K562 (cell line): ENCODE data around the gene LRRC9. TPM values are rescaled to one million over a fixed set of nuclear protein-coding genes. Genes with fewer than 3 reads are reported as not detected.

Experiments
- ATAC-seq: fragments of 200-7000 bp; cut with Tn5 transposase; 3 replicates; pipeline ENCODE4 v1.9.1; 2020; ENCODE audit warnings: moderate library complexity
- BruUV-seq: library from RNA; stranded (reverse); fragments of 400-500 nt; replicated peaks from 2 replicates; lab custom pipeline; 2021; lab: Mats Ljungman, UMichigan
- CTCF ChIA-PET: fragments of 300-600 bp; formaldehyde crosslinking; extraction: SDS; loops from one replicate; lab custom pipeline; 2021; ENCODE audit warnings: low intra/inter-chr PET ratio; lab: Yijun Ruan, JAX
- POLR2A ChIA-PET: fragments of 300-600, 350-650 bp; sonication (Branson Sonifier 250); formaldehyde crosslinking; extraction: SDS; loops from one replicate; lab custom pipeline; 2021; ENCODE audit warnings: antibody characterized with exemption, inconsistent platforms; lab: Yijun Ruan, JAX
- DNase-seq, 4 experiments: peaks; one replicate each; pipeline versions ENCODE4 v3.0.0 to v3.0.0-alpha.2; 2011 to 2018; ENCODE audit warnings: low spot score in 3 of 4, mixed read lengths in 3 of 4; ENCODE audit errors: extremely low read depth in 1 of 4
- FAIRE-seq: peaks from 2 replicates; lab custom pipeline; 2011; peaks lifted over from hg19 to GRCh38; lab: Jason Lieb, UNC
- H2AFZ ChIP-seq: 2 replicates; pipeline ENCODE4 v1.6.0; 2011; ENCODE audit warnings: low read depth, low read length, control low read depth, inconsistent platforms
- H3K27ac ChIP-seq: fragments of 200-600 bp; 3 replicates; pipeline ENCODE4 v1.8.0; 2011; ENCODE audit warnings: low read depth, mild to moderate bottlenecking, control low read depth, inconsistent platforms, low read length, moderate library complexity, mixed read lengths; ENCODE audit errors: extremely low read depth
- H3K27me3 ChIP-seq, 2 experiments: fragments of 300-600 bp in 1 of 2; 2 replicates in 1 of 2; 3 replicates in 1 of 2; pipeline versions ENCODE4 v1.6.0 to v1.8.0; 2011; ENCODE audit warnings: inconsistent platforms in 2 of 2, low read length in 2 of 2, mild to moderate bottlenecking in 1 of 2, mixed read lengths in 1 of 2, moderate library complexity in 1 of 2; ENCODE audit not compliant: control insufficient read depth in 2 of 2, insufficient read depth in 2 of 2
- H3K36me3 ChIP-seq: fragments of 300-600 bp; 3 replicates; pipeline ENCODE4 v1.8.0; 2011; ENCODE audit warnings: mild to moderate bottlenecking, low read length, inconsistent platforms; ENCODE audit not compliant: control insufficient read depth, insufficient read depth
- H3K4me1 ChIP-seq, 2 experiments: fragments of 200-600 bp in 1 of 2; replicated peaks in 1 of 2; 2 replicates in 1 of 2; 3 replicates in 1 of 2; pipeline versions ENCODE4 v1.5.1 to v1.8.0; 2011; ENCODE audit warnings: inconsistent platforms in 2 of 2, low read length in 2 of 2, mild to moderate bottlenecking in 1 of 2, mixed read lengths in 1 of 2, moderate library complexity in 1 of 2; ENCODE audit not compliant: control insufficient read depth in 2 of 2, insufficient read depth in 2 of 2
- H3K4me2 ChIP-seq: 2 replicates; pipeline ENCODE4 v1.6.1; 2011; ENCODE audit warnings: low read length, control low read depth, inconsistent platforms, mixed read lengths; ENCODE audit not compliant: insufficient read depth
- H3K4me3 ChIP-seq: fragments of 200-600 bp; sonication (generic), shearing (Covaris generic); 2 replicates; pipeline ENCODE4 v1.5.1; 2016; ENCODE audit warnings: control low read depth, inconsistent platforms
- H3K79me2 ChIP-seq: fragments of 200-600 bp; 3 replicates; pipeline ENCODE4 v1.8.0; 2011; ENCODE audit warnings: low read length, inconsistent platforms; ENCODE audit not compliant: control insufficient read depth, insufficient read depth
- H3K9ac ChIP-seq, 2 experiments: 2 replicates each; pipeline versions ENCODE4 v1.6.0 to v1.6.1; 2011; ENCODE audit warnings: low read depth in 2 of 2, low read length in 2 of 2, control low read depth in 1 of 2, inconsistent platforms in 1 of 2, mild to moderate bottlenecking in 1 of 2, mixed read lengths in 1 of 2; ENCODE audit not compliant: insufficient read depth in 1 of 2
- H3K9me1 ChIP-seq: one replicate; pipeline ENCODE4 v1.6.0; 2011; ENCODE audit warnings: inconsistent platforms, mild to moderate bottlenecking, low read length, moderate library complexity; ENCODE audit not compliant: control insufficient read depth, insufficient read depth
- H3K9me3 ChIP-seq: replicated peaks from 2 replicates; pipeline ENCODE4 v1.5.1; 2011; ENCODE audit warnings: low read depth, low read length, inconsistent platforms; ENCODE audit not compliant: control insufficient read depth, insufficient read depth
- H4K20me1 ChIP-seq: replicated peaks from 2 replicates; pipeline ENCODE4 v1.6.1; 2011; ENCODE audit warnings: low read length, inconsistent platforms, mixed read lengths; ENCODE audit not compliant: control insufficient read depth, insufficient read depth
- CHD1 ChIP-seq: fragments of 200-600 bp; sonication (generic); IDR thresholded peaks from one replicate; pipeline ENCODE4 v1.6.1; 2012; ENCODE audit warnings: mild to moderate bottlenecking, moderate library complexity, low read length, inconsistent platforms
- ERF ChIP-seq: fragments of 450-650 bp; formaldehyde crosslinking; IDR thresholded peaks from 2 replicates; pipeline ENCODE4 v1.4.0; 2020; ENCODE audit warnings: mild to moderate bottlenecking, mixed read lengths
- RB1 ChIP-seq: fragments of 450-650 bp; IDR thresholded peaks from 2 replicates; pipeline ENCODE4 v1.6.1; 2017; ENCODE audit warnings: low read depth, mild to moderate bottlenecking
- SMARCE1 ChIP-seq: fragments of 450-650 bp; IDR thresholded peaks from 2 replicates; pipeline ENCODE4 v1.7.1; 2016; ENCODE audit warnings: mild to moderate bottlenecking
- SUPT5H ChIP-seq: fragments of 450-650 bp; IDR thresholded peaks from 2 replicates; pipeline ENCODE4 v1.6.1; 2016
- TCF3 ChIP-seq: sonication (generic); formaldehyde crosslinking; IDR thresholded peaks from 2 replicates; pipeline ENCODE4 v1.4.0; 2020; ENCODE audit warnings: mild to moderate bottlenecking, missing genetic modification reagents
- TEAD2 ChIP-seq: fragments of 450-650 bp; IDR thresholded peaks from 2 replicates; pipeline ENCODE4 v1.6.1; 2016; ENCODE audit warnings: missing genetic modification characterization, control low read depth, missing compliant biosample characterization
- WGBS: fragments of 100-300 bp; shearing (Covaris generic); methylation state at CpG from one replicate; pipeline ENCODE4 v1.1.6; 2016; ENCODE audit warnings: low coverage, mixed read lengths; ENCODE audit not compliant: insufficient coverage; ENCODE audit errors: missing lambda C conversion rate; 5-methylcytosine and 5-hydroxymethylcytosine counted together
- in situ Hi-C: fragments of 300-500 bp; cut with MboI; formaldehyde crosslinking; loops from 4 replicates; pipeline ENCODE4 v1.15.0; 2018; ENCODE audit warnings: inconsistent platforms, mixed read lengths
- intact Hi-C: fragments of 100-400 bp; cut with micrococcal nuclease; formaldehyde crosslinking; loops from 2 replicates; pipeline ENCODE4 v1.14.2; 2022
- polyA plus RNA-seq, 8 experiments: library from polyadenylated mRNA; depleted of rRNA in 4 of 8; stranded (reverse) in 5 of 8; unstranded in 3 of 8; fragments of >200 nt; fragmentation: Nextera tagmentation in 2 of 8; fragmentation: Illumina TruSeq in 1 of 8; extraction: Ambion mirVana in 2 of 8; extraction: Trizol in 1 of 8; gene quantifications; 2 replicates each; pipeline versions ENCODE4 v1.2.1 to v1.2.3, GENCODE V29; 2011 to 2014; ENCODE audit warnings: inconsistent platforms in 1 of 8, missing spikeins in 1 of 8
- total RNA-seq, 7 experiments: library from RNA; depleted of rRNA in 6 of 7; stranded (reverse); fragments of >200 nt in 6 of 7; fragmentation: Illumina TruSeq in 2 of 7; extraction: Trizol in 2 of 7; gene quantifications; 2 replicates each; pipeline versions ENCODE4 v1.2.1 to v1.2.3, GENCODE V29; 2011 to 2021; ENCODE audit warnings: low replicate concordance in 1 of 7
- TF ChIP-seq, protein P1 (sequence below): sonication (generic); formaldehyde crosslinking; IDR thresholded peaks from 2 replicates; pipeline ENCODE4 v1.8.0; 2023; ENCODE audit warnings: missing genetic modification reagents, mild to moderate bottlenecking, borderline replicate concordance

Gene LRRC9
- total and polyA plus RNA-seq, 9 of the 15 experiments (the other 6 are each of a cell fraction or from before 2014, with no cell fraction given) = not detected

DNA sequence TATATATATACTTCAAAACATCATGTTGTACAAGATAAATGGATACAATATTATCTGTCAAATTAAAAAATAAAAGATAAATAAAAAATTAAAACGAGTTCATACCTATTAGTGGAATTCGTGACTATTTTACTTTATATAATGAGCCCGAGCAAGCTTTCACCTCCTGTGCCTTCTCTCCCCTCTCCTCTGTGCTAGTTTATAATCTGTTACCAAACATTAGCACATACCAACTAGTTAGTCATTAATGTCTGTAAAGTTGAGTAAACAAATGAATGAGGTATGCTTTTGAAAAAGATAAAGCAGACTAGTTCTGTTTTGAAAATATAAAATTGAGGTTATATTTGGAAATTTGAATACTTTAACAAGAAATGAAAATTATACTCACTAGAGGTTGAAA, 84.0 kb downstream of the LRRC9 start:
- Histone ChIP-seq H4K20me1 (no peaks in the 10 kb centered on the region), H3K9ac (no peak overlapping the region), H3K79me2 (no peaks in the 10 kb centered on the region), H3K9me3 (no peaks in the 10 kb centered on the region), H3K9me1 (no peaks in the 10 kb centered on the region), H3K4me3 (no peak overlapping the region), H3K4me1 (no peaks in the 10 kb centered on the region), H2AFZ (no peak overlapping the region), H3K36me3 (no peaks in the 10 kb centered on the region), H3K27ac (no peak overlapping the region), H3K27me3 (no peaks in the 10 kb centered on the region), H3K4me2 (no peak overlapping the region)
- ChIA-PET CTCF (no interaction called here), POLR2A (no interaction called here)
- FAIRE-seq = no peak
- in situ Hi-C loops = no loop called here
- TF ChIP-seq RB1 (no peak), CHD1 (no peak), TCF3 (CRISPR knock-in tag) (no peak), SUPT5H (no peak), TEAD2 (tag) (no peak), SMARCE1 (no peak), ERF (CRISPR knock-in tag) (no peak)
- TF ChIP-seq, protein P1, sequence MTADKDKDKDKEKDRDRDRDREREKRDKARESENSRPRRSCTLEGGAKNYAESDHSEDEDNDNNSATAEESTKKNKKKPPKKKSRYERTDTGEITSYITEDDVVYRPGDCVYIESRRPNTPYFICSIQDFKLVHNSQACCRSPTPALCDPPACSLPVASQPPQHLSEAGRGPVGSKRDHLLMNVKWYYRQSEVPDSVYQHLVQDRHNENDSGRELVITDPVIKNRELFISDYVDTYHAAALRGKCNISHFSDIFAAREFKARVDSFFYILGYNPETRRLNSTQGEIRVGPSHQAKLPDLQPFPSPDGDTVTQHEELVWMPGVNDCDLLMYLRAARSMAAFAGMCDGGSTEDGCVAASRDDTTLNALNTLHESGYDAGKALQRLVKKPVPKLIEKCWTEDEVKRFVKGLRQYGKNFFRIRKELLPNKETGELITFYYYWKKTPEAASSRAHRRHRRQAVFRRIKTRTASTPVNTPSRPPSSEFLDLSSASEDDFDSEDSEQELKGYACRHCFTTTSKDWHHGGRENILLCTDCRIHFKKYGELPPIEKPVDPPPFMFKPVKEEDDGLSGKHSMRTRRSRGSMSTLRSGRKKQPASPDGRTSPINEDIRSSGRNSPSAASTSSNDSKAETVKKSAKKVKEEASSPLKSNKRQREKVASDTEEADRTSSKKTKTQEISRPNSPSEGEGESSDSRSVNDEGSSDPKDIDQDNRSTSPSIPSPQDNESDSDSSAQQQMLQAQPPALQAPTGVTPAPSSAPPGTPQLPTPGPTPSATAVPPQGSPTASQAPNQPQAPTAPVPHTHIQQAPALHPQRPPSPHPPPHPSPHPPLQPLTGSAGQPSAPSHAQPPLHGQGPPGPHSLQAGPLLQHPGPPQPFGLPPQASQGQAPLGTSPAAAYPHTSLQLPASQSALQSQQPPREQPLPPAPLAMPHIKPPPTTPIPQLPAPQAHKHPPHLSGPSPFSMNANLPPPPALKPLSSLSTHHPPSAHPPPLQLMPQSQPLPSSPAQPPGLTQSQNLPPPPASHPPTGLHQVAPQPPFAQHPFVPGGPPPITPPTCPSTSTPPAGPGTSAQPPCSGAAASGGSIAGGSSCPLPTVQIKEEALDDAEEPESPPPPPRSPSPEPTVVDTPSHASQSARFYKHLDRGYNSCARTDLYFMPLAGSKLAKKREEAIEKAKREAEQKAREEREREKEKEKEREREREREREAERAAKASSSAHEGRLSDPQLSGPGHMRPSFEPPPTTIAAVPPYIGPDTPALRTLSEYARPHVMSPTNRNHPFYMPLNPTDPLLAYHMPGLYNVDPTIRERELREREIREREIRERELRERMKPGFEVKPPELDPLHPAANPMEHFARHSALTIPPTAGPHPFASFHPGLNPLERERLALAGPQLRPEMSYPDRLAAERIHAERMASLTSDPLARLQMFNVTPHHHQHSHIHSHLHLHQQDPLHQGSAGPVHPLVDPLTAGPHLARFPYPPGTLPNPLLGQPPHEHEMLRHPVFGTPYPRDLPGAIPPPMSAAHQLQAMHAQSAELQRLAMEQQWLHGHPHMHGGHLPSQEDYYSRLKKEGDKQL (CRISPR knock-in tag) = no peak
- no peak for ATAC-seq
- no TSS peak for BruUV-seq
- 0% methylated on average over 3 of the region's 3 CpGs for WGBS
- DNase-seq = no peak
- intact Hi-C loops = no loop called here
